ENCODE results near the gene JARID2.
"Not testable (repeated sequence)": the region's sequence is repeated elsewhere in the genome, so short reads cannot be mapped to it uniquely, and the experiment has no call there.

DNA sequence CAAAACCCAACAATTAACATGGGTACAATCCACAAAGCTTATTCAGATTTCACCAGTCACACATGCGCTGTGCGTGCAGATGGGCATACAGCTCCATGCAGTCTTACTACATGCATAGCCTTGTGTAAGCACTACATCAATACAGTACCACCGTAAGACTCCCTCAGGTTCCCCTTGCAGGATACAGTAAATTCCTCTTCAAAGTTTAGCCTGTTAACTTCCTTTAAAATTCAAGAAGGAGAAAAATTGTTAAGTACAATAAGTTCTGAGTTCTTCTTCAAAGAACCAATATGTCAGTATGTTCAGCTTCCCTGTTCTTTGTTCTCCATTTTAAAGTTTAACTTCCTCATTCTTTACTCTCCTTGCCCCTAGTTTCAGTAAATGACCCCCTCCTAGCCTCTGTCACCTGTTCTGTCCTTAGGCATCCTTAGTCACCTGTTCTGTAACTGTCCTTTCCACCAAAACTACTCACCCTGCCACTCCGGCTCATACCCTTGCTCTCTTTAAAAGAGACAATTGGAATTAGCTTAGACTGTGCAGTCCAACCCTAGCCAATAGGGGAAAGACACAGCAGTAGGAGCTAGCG is 297.6 kb downstream of the JARID2 start:
- TF ChIP-seq, protein P1, sequence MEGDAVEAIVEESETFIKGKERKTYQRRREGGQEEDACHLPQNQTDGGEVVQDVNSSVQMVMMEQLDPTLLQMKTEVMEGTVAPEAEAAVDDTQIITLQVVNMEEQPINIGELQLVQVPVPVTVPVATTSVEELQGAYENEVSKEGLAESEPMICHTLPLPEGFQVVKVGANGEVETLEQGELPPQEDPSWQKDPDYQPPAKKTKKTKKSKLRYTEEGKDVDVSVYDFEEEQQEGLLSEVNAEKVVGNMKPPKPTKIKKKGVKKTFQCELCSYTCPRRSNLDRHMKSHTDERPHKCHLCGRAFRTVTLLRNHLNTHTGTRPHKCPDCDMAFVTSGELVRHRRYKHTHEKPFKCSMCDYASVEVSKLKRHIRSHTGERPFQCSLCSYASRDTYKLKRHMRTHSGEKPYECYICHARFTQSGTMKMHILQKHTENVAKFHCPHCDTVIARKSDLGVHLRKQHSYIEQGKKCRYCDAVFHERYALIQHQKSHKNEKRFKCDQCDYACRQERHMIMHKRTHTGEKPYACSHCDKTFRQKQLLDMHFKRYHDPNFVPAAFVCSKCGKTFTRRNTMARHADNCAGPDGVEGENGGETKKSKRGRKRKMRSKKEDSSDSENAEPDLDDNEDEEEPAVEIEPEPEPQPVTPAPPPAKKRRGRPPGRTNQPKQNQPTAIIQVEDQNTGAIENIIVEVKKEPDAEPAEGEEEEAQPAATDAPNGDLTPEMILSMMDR (IDR thresholded peaks at IDR 0.05; ENCODE audit: insufficient read depth, low read depth, low read length): not testable (repeated sequence)
- not testable (repeated sequence) for TF ChIP-seq EZH2 (IDR thresholded peaks at IDR 0.05; ENCODE audit: insufficient read depth, low read length)
